Vagina (tissue), 2 donors: ENCODE measurements around the gene RNF168.
"Not testable (repeated sequence)": the region's sequence is repeated elsewhere in the genome, so short reads cannot be mapped to it uniquely, and the experiment has no call there.

ENCODE experiments used
- POLR2A ChIP-seq, 2 donors: fragments of 450-650 bp; IDR thresholded peaks; one replicate each; pipeline ENCODE4 v1.6.1; 2017; ENCODE audit warnings: antibody characterized with exemption in 2 of 2, mild to moderate bottlenecking in 2 of 2, moderate library complexity in 2 of 2
- POLR2AphosphoS5 ChIP-seq, 2 donors: sonication (generic); formaldehyde crosslinking; IDR thresholded peaks; one replicate each; pipeline ENCODE4 v1.9.0; 2017; ENCODE audit warnings: antibody characterized with exemption in 2 of 2, mild to moderate bottlenecking in 2 of 2, low read depth in 1 of 2; ENCODE audit not compliant: insufficient read depth in 1 of 2
- TF ChIP-seq, protein P1 (sequence below), 3 experiments: fragments of 450-650 bp in 2 of 3; fragments of 200-600 bp in 1 of 3; sonication (generic) in 1 of 3; IDR thresholded peaks; one replicate each; pipeline ENCODE4 v1.5.1; 2017 to 2019; ENCODE audit warnings: antibody characterized with exemption in 3 of 3, mild to moderate bottlenecking in 2 of 3, moderate library complexity in 2 of 3

GRCh38 chr3:196504077-196504398 lies 470 bp upstream of the RNF168 start:
- TF ChIP-seq, protein P1, sequence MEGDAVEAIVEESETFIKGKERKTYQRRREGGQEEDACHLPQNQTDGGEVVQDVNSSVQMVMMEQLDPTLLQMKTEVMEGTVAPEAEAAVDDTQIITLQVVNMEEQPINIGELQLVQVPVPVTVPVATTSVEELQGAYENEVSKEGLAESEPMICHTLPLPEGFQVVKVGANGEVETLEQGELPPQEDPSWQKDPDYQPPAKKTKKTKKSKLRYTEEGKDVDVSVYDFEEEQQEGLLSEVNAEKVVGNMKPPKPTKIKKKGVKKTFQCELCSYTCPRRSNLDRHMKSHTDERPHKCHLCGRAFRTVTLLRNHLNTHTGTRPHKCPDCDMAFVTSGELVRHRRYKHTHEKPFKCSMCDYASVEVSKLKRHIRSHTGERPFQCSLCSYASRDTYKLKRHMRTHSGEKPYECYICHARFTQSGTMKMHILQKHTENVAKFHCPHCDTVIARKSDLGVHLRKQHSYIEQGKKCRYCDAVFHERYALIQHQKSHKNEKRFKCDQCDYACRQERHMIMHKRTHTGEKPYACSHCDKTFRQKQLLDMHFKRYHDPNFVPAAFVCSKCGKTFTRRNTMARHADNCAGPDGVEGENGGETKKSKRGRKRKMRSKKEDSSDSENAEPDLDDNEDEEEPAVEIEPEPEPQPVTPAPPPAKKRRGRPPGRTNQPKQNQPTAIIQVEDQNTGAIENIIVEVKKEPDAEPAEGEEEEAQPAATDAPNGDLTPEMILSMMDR (IDR thresholded peaks at IDR 0.05) = not testable (repeated sequence)
- not testable (repeated sequence) for TF ChIP-seq POLR2A (IDR thresholded peaks at IDR 0.05); POLR2AphosphoS5 (IDR thresholded peaks at IDR 0.05; ENCODE audit: insufficient read depth in 1 of 2, low read depth in 1 of 2)
